ENCODE measurements around the gene CC2D1A. TPM values are rescaled to one million over a fixed set of nuclear protein-coding genes. Genes with fewer than 3 reads are reported as not detected.

Gene CC2D1A
- total and polyA plus RNA-seq, 8 donors, result 25.0 to 34.3 (median 30.5) TPM

- intact Hi-C loops (cut with DNase I), result no loop called here
- peaks cover 0 to 3% of the 10 kb centered on the region in 2 donors for H3K27me3 ChIP-seq
- H3K4me3 ChIP-seq, result no peak overlapping the region
- DNase-seq, result no peak
- peaks cover 0 to 61% of the 10 kb centered on the region in 2 donors for H3K36me3 ChIP-seq
- H3K9me3 ChIP-seq, result no peaks in the 10 kb centered on the region
- TF ChIP-seq CTCF (IDR thresholded peaks at IDR 0.05), result no peak
- peak; percentile 8 for ATAC-seq
- no peak overlapping the region for H3K27ac ChIP-seq
- H3K4me1 ChIP-seq, result peaks cover 0 to 12% of the 10 kb centered on the region in 2 donors
Measured at GRCh38 chr19:13974073-13974472, 68.1 kb downstream of the CC2D1A start.

- Histone ChIP-seq H3K4me1 (peaks cover 0 to 19% of the 10 kb centered on the region in 2 donors), H3K27ac (no peak overlapping the region), H3K4me3 (no peak overlapping the region), H3K27me3 (peaks cover 0 to 6% of the 10 kb centered on the region in 2 donors), H3K9me3 (no peaks in the 10 kb centered on the region), H3K36me3 (peaks cover 0 to 51% of the 10 kb centered on the region in 2 donors)
- intact Hi-C loops (cut with DNase I), result no loop called here
- no peak for TF ChIP-seq CTCF (IDR thresholded peaks at IDR 0.05)
- ATAC-seq (no peak), DNase-seq (no peak)
Measured at GRCh38 chr19:13975870-13976269, 69.9 kb downstream of the CC2D1A start.

- no peak for ATAC-seq
- Histone ChIP-seq H3K27me3 (peaks cover 0 to 6% of the 10 kb centered on the region in 2 donors), H3K9me3 (no peaks in the 10 kb centered on the region), H3K4me3 (no peak overlapping the region), H3K4me1 (peaks cover 0 to 19% of the 10 kb centered on the region in 2 donors), H3K36me3 (peaks cover 0 to 47% of the 10 kb centered on the region in 2 donors), H3K27ac (no peak overlapping the region)
- no peak for DNase-seq
- intact Hi-C loops (cut with DNase I), result no loop called here
- no peak for TF ChIP-seq CTCF (IDR thresholded peaks at IDR 0.05)
Measured at GRCh38 chr19:13976446-13976845, 70.4 kb downstream of the CC2D1A start.

- H3K4me3 ChIP-seq, result no peak overlapping the region
- peaks cover 0 to 19% of the 10 kb centered on the region in 2 donors for H3K4me1 ChIP-seq
- intact Hi-C loops (cut with DNase I), result no loop called here
- H3K9me3 ChIP-seq, result no peaks in the 10 kb centered on the region
- ATAC-seq (no peak), DNase-seq (peak in 1 of 4 donors; percentile 63)
- peaks cover 0 to 6% of the 10 kb centered on the region in 2 donors for H3K27me3 ChIP-seq
- H3K27ac ChIP-seq, result peak overlapping the region; percentile 68 to 71
- peaks cover 0 to 47% of the 10 kb centered on the region in 2 donors for H3K36me3 ChIP-seq
- TF ChIP-seq CTCF (IDR thresholded peaks at IDR 0.05), result no peak
Measured at GRCh38 chr19:13977803-13978202, 71.8 kb downstream of the CC2D1A start.

GRCh38 chr19:13978351-13979243, 72.6 kb downstream of the CC2D1A start:
- ATAC-seq (peak; percentile 89), DNase-seq (peak; percentile 57 to 91 (median 86))
- H3K9me3 ChIP-seq, result no peaks in the 10 kb centered on the region
- peaks cover 0 to 45% of the 10 kb centered on the region in 2 donors for H3K36me3 ChIP-seq
- TF ChIP-seq CTCF (IDR thresholded peaks at IDR 0.05), result no peak
- peak overlapping the region; percentile 33 to 48 for H3K4me3 ChIP-seq
- intact Hi-C loops (cut with DNase I), result no loop called here
- H3K27me3 ChIP-seq, result peaks cover 0 to 6% of the 10 kb centered on the region in 2 donors
- H3K27ac ChIP-seq, result peak overlapping the region; percentile 68 to 71
- peaks cover 0 to 19% of the 10 kb centered on the region in 2 donors for H3K4me1 ChIP-seq
